Vagina (tissue), 2 donors: ENCODE results near the gene CYTIP. TPM values are rescaled to one million over a fixed set of nuclear protein-coding genes. Genes with fewer than 3 reads are reported as not detected.

Experiments used
- DNase-seq, 2 donors: peaks; one replicate each; pipeline ENCODE4 v3.0.0-alpha.2; 2017; ENCODE audit errors: extremely low spot score in 2 of 2
- H3K27ac ChIP-seq: fragments of 200-600 bp; sonication (generic); one replicate; pipeline ENCODE4 v1.5.1; 2019
- H3K27me3 ChIP-seq: fragments of 200-600 bp; sonication (generic); one replicate; pipeline ENCODE4 v1.5.1; 2019
- H3K36me3 ChIP-seq, 2 donors: fragments of 200-600 bp; sonication (generic); one replicate each; pipeline ENCODE4 v1.5.1; 2017 to 2019
- H3K4me1 ChIP-seq: fragments of 200-600 bp; sonication (generic); one replicate; pipeline ENCODE4 v1.5.1; 2019
- H3K4me3 ChIP-seq, 2 donors: fragments of 200-600 bp; sonication (generic); 1 replicate in 1 of 2; 2 replicates in 1 of 2; pipeline ENCODE4 v1.5.1; 2016 to 2019
- H3K9me3 ChIP-seq: fragments of 200-600 bp; sonication (generic); one replicate; pipeline ENCODE4 v1.5.1; 2019
- CTCF ChIP-seq, 3 experiments: fragments of 450-650 bp in 2 of 3; fragments of 200-600 bp in 1 of 3; sonication (generic) in 1 of 3; IDR thresholded peaks; one replicate each; pipeline ENCODE4 v1.5.1; 2017 to 2019; ENCODE audit warnings: antibody characterized with exemption in 3 of 3, mild to moderate bottlenecking in 2 of 3, moderate library complexity in 2 of 3
- POLR2A ChIP-seq, 2 donors: fragments of 450-650 bp; IDR thresholded peaks; one replicate each; pipeline ENCODE4 v1.6.1; 2017; ENCODE audit warnings: antibody characterized with exemption in 2 of 2, mild to moderate bottlenecking in 2 of 2, moderate library complexity in 2 of 2
- POLR2AphosphoS5 ChIP-seq, 2 donors: sonication (generic); formaldehyde crosslinking; IDR thresholded peaks; one replicate each; pipeline ENCODE4 v1.9.0; 2017; ENCODE audit warnings: antibody characterized with exemption in 2 of 2, mild to moderate bottlenecking in 2 of 2, low read depth in 1 of 2; ENCODE audit not compliant: insufficient read depth in 1 of 2
- intact Hi-C: fragments of 100-400 bp; cut with DNase I; formaldehyde crosslinking; loops from one replicate; pipeline ENCODE4 v1.15.1; 2023
- total RNA-seq: library from RNA; depleted of rRNA; stranded (reverse); fragments of >200 nt; gene quantifications from one replicate; pipeline ENCODE4 v1.2.3, GENCODE V29; 2016

Gene CYTIP
- total RNA-seq, 1 donor from 2014 or later = 12.5 TPM

GRCh38 chr2:157432475-157433106 is 11.3 kb downstream of the CYTIP start:
- no peaks in the 10 kb centered on the region for H3K9me3 ChIP-seq
- H3K36me3 ChIP-seq = no peaks in the 10 kb centered on the region
- no peaks in the 10 kb centered on the region for H3K27me3 ChIP-seq
- intact Hi-C loops = no loop called here
- no peak overlapping the region for H3K27ac ChIP-seq
- TF ChIP-seq POLR2AphosphoS5 (IDR thresholded peaks at IDR 0.05; ENCODE audit: insufficient read depth in 1 of 2, low read depth in 1 of 2) (no peak), CTCF (IDR thresholded peaks at IDR 0.05) (no peak), POLR2A (IDR thresholded peaks at IDR 0.05) (no peak)
- peaks cover 13% of the 10 kb centered on the region for H3K4me1 ChIP-seq
- no peak for DNase-seq
- no peak overlapping the region for H3K4me3 ChIP-seq

GRCh38 chr2:157431176-157431575 is 12.7 kb downstream of the CYTIP start:
- no peak overlapping the region for H3K4me3 ChIP-seq
- TF ChIP-seq POLR2A (IDR thresholded peaks at IDR 0.05) (no peak), POLR2AphosphoS5 (IDR thresholded peaks at IDR 0.05; ENCODE audit: insufficient read depth in 1 of 2, low read depth in 1 of 2) (no peak), CTCF (IDR thresholded peaks at IDR 0.05) (no peak)
- DNase-seq = no peak

GRCh38 chr2:157428500-157429175 is 15.3 kb downstream of the CYTIP start:
- TF ChIP-seq CTCF (IDR thresholded peaks at IDR 0.05) (no peak), POLR2AphosphoS5 (IDR thresholded peaks at IDR 0.05; ENCODE audit: insufficient read depth in 1 of 2, low read depth in 1 of 2) (no peak), POLR2A (IDR thresholded peaks at IDR 0.05) (no peak)
- Histone ChIP-seq H3K36me3 (no peaks in the 10 kb centered on the region), H3K4me3 (no peak overlapping the region), H3K27me3 (no peaks in the 10 kb centered on the region), H3K4me1 (peaks cover 12% of the 10 kb centered on the region), H3K9me3 (no peaks in the 10 kb centered on the region), H3K27ac (no peak overlapping the region)
- no peak for DNase-seq
- intact Hi-C loops = no loop called here

More at GRCh38 chr2:157431176-157431575, 12.7 kb downstream of the CYTIP start:
- H3K27me3 ChIP-seq = no peaks in the 10 kb centered on the region
- intact Hi-C loops = no loop called here
- peaks cover 13% of the 10 kb centered on the region for H3K4me1 ChIP-seq
- no peaks in the 10 kb centered on the region for H3K36me3 ChIP-seq
- H3K27ac ChIP-seq = no peak overlapping the region
- H3K9me3 ChIP-seq = no peaks in the 10 kb centered on the region

GRCh38 chr2:157427922-157428303 is 16.0 kb downstream of the CYTIP start:
- TF ChIP-seq CTCF (IDR thresholded peaks at IDR 0.05) (no peak), POLR2A (IDR thresholded peaks at IDR 0.05) (no peak), POLR2AphosphoS5 (IDR thresholded peaks at IDR 0.05; ENCODE audit: insufficient read depth in 1 of 2, low read depth in 1 of 2) (no peak)
- intact Hi-C loops = no loop called here
- no peaks in the 10 kb centered on the region for H3K36me3 ChIP-seq
- no peaks in the 10 kb centered on the region for H3K9me3 ChIP-seq
- H3K27ac ChIP-seq = no peak overlapping the region
- DNase-seq = no peak
- no peak overlapping the region for H3K4me3 ChIP-seq
- H3K4me1 ChIP-seq = peaks cover 4% of the 10 kb centered on the region
- no peaks in the 10 kb centered on the region for H3K27me3 ChIP-seq
